Uterus (tissue), 4 donors: ENCODE measurements around the gene ZBTB33. TPM values are rescaled to one million over a fixed set of nuclear protein-coding genes. Genes with fewer than 3 reads are reported as not detected.

Experiments
- DNase-seq, 2 donors: peaks; one replicate each; pipeline ENCODE4 v3.0.0-alpha.2; 2019 to 2020
- H3K27ac ChIP-seq, 2 donors: fragments of 200-600 bp; sonication (generic); 1 replicate in 1 of 2; 2 replicates in 1 of 2; pipeline ENCODE4 v1.5.1; 2016 to 2018
- H3K27me3 ChIP-seq, 2 donors: fragments of 200-600 bp; sonication (generic); one replicate each; pipeline ENCODE4 v1.5.1; 2018 to 2019; ENCODE audit warnings: control low read depth in 1 of 2
- H3K36me3 ChIP-seq, 2 donors: fragments of 200-600 bp; sonication (generic); one replicate each; pipeline ENCODE4 v1.5.1; 2019; ENCODE audit warnings: control low read depth in 1 of 2
- H3K4me1 ChIP-seq, 2 donors: fragments of 200-600 bp; sonication (generic); one replicate each; pipeline ENCODE4 v1.5.1; 2018 to 2019; ENCODE audit warnings: control low read depth in 1 of 2
- H3K4me3 ChIP-seq, 2 donors: fragments of 200-600 bp; sonication (generic); 1 replicate in 1 of 2; 2 replicates in 1 of 2; pipeline ENCODE4 v1.5.1; 2018 to 2019; ENCODE audit warnings: mild to moderate bottlenecking in 1 of 2
- H3K9me3 ChIP-seq, 2 donors: fragments of 200-600 bp; sonication (generic); one replicate each; pipeline ENCODE4 v1.5.1; 2019; ENCODE audit warnings: control low read depth in 1 of 2
- POLR2A ChIP-seq, 2 donors: fragments of 450-650 bp; IDR thresholded peaks; one replicate each; pipeline ENCODE4 v1.6.1; 2016; ENCODE audit warnings: antibody characterized with exemption in 2 of 2, mild to moderate bottlenecking in 1 of 2, moderate library complexity in 1 of 2
- intact Hi-C: fragments of 100-400 bp; cut with DNase I; formaldehyde crosslinking; loops from one replicate; pipeline ENCODE4 v1.15.1; 2023; ENCODE audit warnings: low total_unique reads
- total RNA-seq, 4 donors: library from RNA; depleted of rRNA in 3 of 4; stranded (reverse); fragments of >200 nt in 3 of 4; gene quantifications; one replicate each; pipeline versions ENCODE4 v1.1.0 to v1.2.4, GENCODE V29; 2014 to 2023
- TF ChIP-seq, protein P1 (sequence below), 4 experiments: fragments of 200-600 bp in 2 of 4; fragments of 450-650 bp in 2 of 4; sonication (generic) in 2 of 4; IDR thresholded peaks; one replicate each; pipeline ENCODE4 v1.5.1; 2016 to 2019; ENCODE audit warnings: antibody characterized with exemption in 4 of 4, mild to moderate bottlenecking in 2 of 4, moderate library complexity in 1 of 4
- donor health status: DM: yes; HTN: yes; CAD: no.

Gene ZBTB33
- total RNA-seq, 4 donors from 2014 or later, result 7.6 to 32.4 (median 12.7) TPM

DNA sequence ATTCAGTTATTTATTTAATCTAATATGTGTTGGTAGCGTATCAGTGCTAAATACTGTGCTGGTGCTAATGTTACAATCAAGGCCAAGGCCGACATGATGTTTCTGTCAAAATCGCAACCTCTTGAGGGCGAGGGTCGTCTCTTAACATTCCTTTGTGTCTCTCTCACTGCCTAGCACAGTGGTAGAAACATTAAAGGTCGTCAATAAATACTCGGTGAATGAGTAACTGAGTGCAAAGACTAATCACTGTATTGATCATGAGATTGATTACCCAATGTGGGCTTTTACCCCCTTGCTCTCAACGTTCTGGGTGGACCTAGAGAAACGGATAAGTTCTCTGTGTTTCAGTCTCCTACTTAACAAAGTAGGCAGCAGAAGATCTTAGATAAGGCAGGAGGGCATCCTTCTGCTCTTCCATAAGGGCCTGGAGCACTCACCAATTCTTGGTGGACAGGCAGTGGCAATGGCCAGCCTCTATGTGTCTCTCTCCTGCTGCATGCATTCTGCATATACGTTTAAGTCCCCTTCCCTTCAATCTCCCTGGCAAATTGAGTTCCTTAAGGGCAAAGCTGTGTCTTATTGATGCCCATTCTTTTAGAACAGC is 30.5 kb downstream of the ZBTB33 start:
- no peak overlapping the region for H3K4me3 ChIP-seq
- intact Hi-C loops, result no loop called here
- no peaks in the 10 kb centered on the region for H3K27me3 ChIP-seq
- no peak for TF ChIP-seq POLR2A (IDR thresholded peaks at IDR 0.05)
- TF ChIP-seq, protein P1, sequence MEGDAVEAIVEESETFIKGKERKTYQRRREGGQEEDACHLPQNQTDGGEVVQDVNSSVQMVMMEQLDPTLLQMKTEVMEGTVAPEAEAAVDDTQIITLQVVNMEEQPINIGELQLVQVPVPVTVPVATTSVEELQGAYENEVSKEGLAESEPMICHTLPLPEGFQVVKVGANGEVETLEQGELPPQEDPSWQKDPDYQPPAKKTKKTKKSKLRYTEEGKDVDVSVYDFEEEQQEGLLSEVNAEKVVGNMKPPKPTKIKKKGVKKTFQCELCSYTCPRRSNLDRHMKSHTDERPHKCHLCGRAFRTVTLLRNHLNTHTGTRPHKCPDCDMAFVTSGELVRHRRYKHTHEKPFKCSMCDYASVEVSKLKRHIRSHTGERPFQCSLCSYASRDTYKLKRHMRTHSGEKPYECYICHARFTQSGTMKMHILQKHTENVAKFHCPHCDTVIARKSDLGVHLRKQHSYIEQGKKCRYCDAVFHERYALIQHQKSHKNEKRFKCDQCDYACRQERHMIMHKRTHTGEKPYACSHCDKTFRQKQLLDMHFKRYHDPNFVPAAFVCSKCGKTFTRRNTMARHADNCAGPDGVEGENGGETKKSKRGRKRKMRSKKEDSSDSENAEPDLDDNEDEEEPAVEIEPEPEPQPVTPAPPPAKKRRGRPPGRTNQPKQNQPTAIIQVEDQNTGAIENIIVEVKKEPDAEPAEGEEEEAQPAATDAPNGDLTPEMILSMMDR (IDR thresholded peaks at IDR 0.05), result no peak
- no peak overlapping the region for H3K27ac ChIP-seq
- H3K36me3 ChIP-seq, result no peaks in the 10 kb centered on the region
- H3K4me1 ChIP-seq, result no peaks in the 10 kb centered on the region
- no peaks in the 10 kb centered on the region for H3K9me3 ChIP-seq
- no peak for DNase-seq

DNA sequence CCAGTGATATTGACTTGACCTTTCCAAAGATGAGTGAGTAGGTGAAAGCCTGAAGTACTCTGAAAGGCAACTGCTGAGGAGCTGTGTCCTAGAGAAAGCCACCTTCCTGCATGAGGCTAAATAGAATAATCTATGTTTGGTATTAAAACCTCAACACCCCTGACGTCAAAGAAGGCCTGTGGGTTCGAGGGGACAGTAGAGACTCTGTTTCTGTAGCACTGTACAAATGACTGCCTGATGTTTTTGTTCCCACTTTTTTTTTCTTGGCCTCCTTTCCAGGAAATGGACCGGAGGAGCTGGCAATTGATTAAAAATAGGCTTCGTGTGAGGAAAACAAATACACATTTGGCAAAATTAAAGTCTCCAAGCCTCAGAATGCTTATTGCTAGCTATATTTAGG is 31.1 kb downstream of the ZBTB33 start:
- H3K4me3 ChIP-seq, result no peak overlapping the region
- no peak overlapping the region for H3K27ac ChIP-seq
- intact Hi-C loops, result no loop called here
- no peaks in the 10 kb centered on the region for H3K27me3 ChIP-seq
- no peaks in the 10 kb centered on the region for H3K9me3 ChIP-seq
- no peak for TF ChIP-seq POLR2A (IDR thresholded peaks at IDR 0.05)
- TF ChIP-seq, protein P1 (IDR thresholded peaks at IDR 0.05), result no peak
- no peak for DNase-seq
- no peaks in the 10 kb centered on the region for H3K36me3 ChIP-seq
- no peaks in the 10 kb centered on the region for H3K4me1 ChIP-seq

DNA sequence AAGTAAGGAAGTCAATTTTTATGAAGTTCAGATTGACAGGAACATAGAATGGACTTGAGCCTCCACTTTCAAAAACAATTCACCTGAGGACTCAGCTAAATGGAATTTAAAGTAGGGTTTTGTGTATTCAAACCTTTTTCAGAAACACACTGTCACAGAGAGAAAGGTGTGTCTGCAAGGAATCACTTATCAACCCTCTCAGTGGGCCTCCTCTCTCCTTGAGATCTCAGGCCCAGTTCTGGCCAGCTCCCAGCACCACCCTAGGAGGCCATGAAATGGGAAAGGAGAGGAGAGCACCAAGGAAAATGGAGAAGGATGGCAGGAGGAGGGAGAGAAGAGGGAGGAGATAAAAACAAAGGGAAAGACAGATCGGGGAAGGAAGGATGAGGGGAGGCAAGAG is 32.1 kb downstream of the ZBTB33 start:
- Histone ChIP-seq H3K9me3 (no peaks in the 10 kb centered on the region), H3K4me3 (no peak overlapping the region), H3K4me1 (no peaks in the 10 kb centered on the region), H3K27ac (no peak overlapping the region), H3K36me3 (no peaks in the 10 kb centered on the region), H3K27me3 (no peaks in the 10 kb centered on the region)
- DNase-seq, result no peak
- intact Hi-C loops, result no loop called here
- TF ChIP-seq, protein P1 (IDR thresholded peaks at IDR 0.05), result no peak
- TF ChIP-seq POLR2A (IDR thresholded peaks at IDR 0.05), result no peak

DNA sequence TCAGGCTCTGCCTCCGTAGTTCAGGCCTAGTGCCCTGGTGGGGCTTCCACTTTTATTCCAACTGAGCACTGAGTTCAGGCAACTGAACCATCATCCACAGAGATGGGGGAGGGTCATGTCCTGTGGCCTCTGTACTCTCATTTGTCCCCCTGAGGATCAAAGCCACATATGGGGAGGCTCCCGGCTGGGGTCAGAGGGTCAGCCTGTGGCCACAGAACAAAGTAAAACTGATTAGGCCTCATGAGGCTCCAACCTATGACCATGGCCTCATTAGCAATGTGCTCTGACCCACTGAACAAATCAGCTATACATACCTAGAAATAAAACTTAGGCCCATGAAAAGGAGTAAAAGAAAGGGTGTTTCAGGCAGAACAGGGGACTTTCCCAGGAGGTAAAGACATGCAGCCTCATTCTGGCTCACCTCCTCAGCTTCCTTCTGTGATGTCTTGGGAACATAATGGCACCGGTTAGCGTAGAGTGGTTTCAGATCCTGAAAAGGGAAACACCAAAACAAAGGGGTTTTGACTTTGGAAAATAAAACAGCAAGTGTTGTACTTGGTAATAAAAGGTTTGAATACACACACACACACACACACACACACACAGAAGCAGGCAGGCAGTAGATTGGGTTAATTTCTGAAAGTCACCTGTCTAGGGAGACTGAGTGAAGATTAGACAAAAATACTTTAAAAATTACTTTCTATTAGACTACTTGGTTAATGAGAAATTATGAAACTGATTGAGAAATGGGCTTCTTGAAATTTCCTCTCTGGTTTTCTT is 36.3 kb downstream of the ZBTB33 start:
- Histone ChIP-seq H3K4me3 (no peak overlapping the region), H3K9me3 (no peaks in the 10 kb centered on the region), H3K4me1 (no peaks in the 10 kb centered on the region), H3K36me3 (no peaks in the 10 kb centered on the region), H3K27me3 (no peaks in the 10 kb centered on the region), H3K27ac (no peak overlapping the region)
- no peak for DNase-seq
- intact Hi-C loops, result no loop called here
- no peak for TF ChIP-seq POLR2A (IDR thresholded peaks at IDR 0.05)
- TF ChIP-seq, protein P1 (IDR thresholded peaks at IDR 0.05), result no peak

DNA sequence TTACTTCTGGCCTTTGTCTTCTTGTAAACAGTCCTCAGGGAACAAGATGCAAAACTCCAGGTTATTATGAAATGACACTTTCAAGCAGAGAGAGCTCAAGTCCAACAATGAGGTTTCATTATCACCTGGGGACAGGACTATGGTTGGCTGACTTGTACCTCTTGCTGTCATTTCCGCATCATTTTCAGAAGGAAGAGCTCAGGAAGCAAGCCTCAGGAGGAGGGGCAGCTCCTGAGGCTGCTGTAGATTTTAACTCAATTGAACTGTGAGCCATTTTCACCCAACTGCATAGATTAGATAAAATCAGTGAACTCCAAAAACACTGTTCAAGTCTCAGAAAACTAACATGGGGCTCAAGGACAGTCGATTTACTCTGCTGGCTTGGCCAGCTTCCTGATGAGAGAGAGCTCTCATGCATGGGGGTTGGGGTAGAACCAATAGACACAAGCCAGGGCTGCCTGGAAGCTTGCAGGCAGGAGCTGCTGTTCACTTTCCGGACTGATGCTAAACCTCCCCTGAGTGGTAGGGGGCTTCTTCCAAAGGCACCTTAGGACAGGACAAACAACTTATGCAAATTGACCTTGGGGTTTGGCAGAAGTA is 37.0 kb downstream of the ZBTB33 start:
- H3K4me3 ChIP-seq, result no peak overlapping the region
- intact Hi-C loops, result no loop called here
- no peaks in the 10 kb centered on the region for H3K36me3 ChIP-seq
- no peaks in the 10 kb centered on the region for H3K27me3 ChIP-seq
- DNase-seq, result no peak
- H3K4me1 ChIP-seq, result no peaks in the 10 kb centered on the region
- no peak for TF ChIP-seq POLR2A (IDR thresholded peaks at IDR 0.05)
- TF ChIP-seq, protein P1 (IDR thresholded peaks at IDR 0.05), result no peak
- H3K27ac ChIP-seq, result no peak overlapping the region
- no peaks in the 10 kb centered on the region for H3K9me3 ChIP-seq
